Measurements from ENCODE around the gene P2RY4. TPM values are rescaled to one million over a fixed set of nuclear protein-coding genes. Genes with fewer than 3 reads are reported as not detected.
"Not testable (repeated sequence)": the region's sequence is repeated elsewhere in the genome, so short reads cannot be mapped to it uniquely, and the experiment has no call there.

P2RY4 gene
- total RNA-seq, 1 donor from 2014 or later: 0.23 TPM

- no peak overlapping the region for H3K27ac ChIP-seq
- DNase-seq: no peak
- intact Hi-C loops (cut with DNase I): no loop called here
- H3K9me3 ChIP-seq: no peaks in the 10 kb centered on the region
- no peaks in the 10 kb centered on the region for H3K36me3 ChIP-seq
- no peaks in the 10 kb centered on the region for H3K27me3 ChIP-seq
- ATAC-seq: no peak
- no peaks in the 10 kb centered on the region for H3K4me1 ChIP-seq
- no peak for TF ChIP-seq CTCF (IDR thresholded peaks at IDR 0.05)
- no peak overlapping the region for H3K4me3 ChIP-seq
Measured at GRCh38 chrX:70254063-70254400, 6.0 kb downstream of the P2RY4 start.

- Histone ChIP-seq H3K27ac (no peak overlapping the region), H3K9me3 (no peaks in the 10 kb centered on the region), H3K4me3 (no peak overlapping the region), H3K36me3 (no peaks in the 10 kb centered on the region), H3K27me3 (no peaks in the 10 kb centered on the region), H3K4me1 (no peaks in the 10 kb centered on the region)
- intact Hi-C loops (cut with DNase I): no loop called here
- TF ChIP-seq CTCF (IDR thresholded peaks at IDR 0.05): no peak
- no peak for DNase-seq
- ATAC-seq: no peak
Measured at GRCh38 chrX:70253377-70254062, 6.5 kb downstream of the P2RY4 start.

- H3K9me3 ChIP-seq: no peaks in the 10 kb centered on the region
- ATAC-seq: no peak
Measured at GRCh38 chrX:70252491-70252890, 7.5 kb downstream of the P2RY4 start.

GRCh38 chrX:70247252-70247651 is 12.8 kb downstream of the P2RY4 start:
- ATAC-seq: no peak
- no peak for DNase-seq
- Histone ChIP-seq H3K4me1 (no peaks in the 10 kb centered on the region), H3K27me3 (no peaks in the 10 kb centered on the region), H3K27ac (no peak overlapping the region), H3K4me3 (no peak overlapping the region), H3K36me3 (no peaks in the 10 kb centered on the region), H3K9me3 (no peaks in the 10 kb centered on the region)
- TF ChIP-seq CTCF (IDR thresholded peaks at IDR 0.05): no peak
- intact Hi-C loops (cut with DNase I): no loop called here

More at GRCh38 chrX:70252491-70252890, 7.5 kb downstream of the P2RY4 start:
- H3K4me3 ChIP-seq: no peak overlapping the region
- H3K27ac ChIP-seq: no peak overlapping the region
- H3K27me3 ChIP-seq: no peaks in the 10 kb centered on the region
- H3K4me1 ChIP-seq: no peaks in the 10 kb centered on the region
- H3K36me3 ChIP-seq: no peaks in the 10 kb centered on the region
- TF ChIP-seq CTCF (IDR thresholded peaks at IDR 0.05): no peak
- no peak for DNase-seq
- intact Hi-C loops (cut with DNase I): no loop called here

GRCh38 chrX:70244881-70245280 is 15.1 kb downstream of the P2RY4 start:
- no peak overlapping the region for H3K27ac ChIP-seq
- no peak for ATAC-seq
- intact Hi-C loops (cut with DNase I): no loop called here

GRCh38 chrX:70243601-70244000 is 16.4 kb downstream of the P2RY4 start:
- H3K4me1 ChIP-seq; H3K27me3 ChIP-seq; H3K36me3 ChIP-seq; DNase-seq; intact Hi-C loops (cut with DNase I); H3K4me3 ChIP-seq; H3K27ac ChIP-seq; H3K9me3 ChIP-seq; ATAC-seq: not testable (repeated sequence)

More at GRCh38 chrX:70244881-70245280, 15.1 kb downstream of the P2RY4 start:
- Histone ChIP-seq H3K27me3 (no peaks in the 10 kb centered on the region), H3K9me3 (no peaks in the 10 kb centered on the region), H3K4me3 (no peak overlapping the region), H3K4me1 (no peaks in the 10 kb centered on the region), H3K36me3 (no peaks in the 10 kb centered on the region)
- no peak for DNase-seq
- no peak for TF ChIP-seq CTCF (IDR thresholded peaks at IDR 0.05)
